Measurements from ENCODE around the gene CHML. TPM values are rescaled to one million over a fixed set of nuclear protein-coding genes. Genes with fewer than 3 reads are reported as not detected.

The CHML gene
- total RNA-seq, 6 experiments from 2014 or later, result 15.2 to 17.9 (median 16.5) TPM

- TF ChIP-seq, protein P1, sequence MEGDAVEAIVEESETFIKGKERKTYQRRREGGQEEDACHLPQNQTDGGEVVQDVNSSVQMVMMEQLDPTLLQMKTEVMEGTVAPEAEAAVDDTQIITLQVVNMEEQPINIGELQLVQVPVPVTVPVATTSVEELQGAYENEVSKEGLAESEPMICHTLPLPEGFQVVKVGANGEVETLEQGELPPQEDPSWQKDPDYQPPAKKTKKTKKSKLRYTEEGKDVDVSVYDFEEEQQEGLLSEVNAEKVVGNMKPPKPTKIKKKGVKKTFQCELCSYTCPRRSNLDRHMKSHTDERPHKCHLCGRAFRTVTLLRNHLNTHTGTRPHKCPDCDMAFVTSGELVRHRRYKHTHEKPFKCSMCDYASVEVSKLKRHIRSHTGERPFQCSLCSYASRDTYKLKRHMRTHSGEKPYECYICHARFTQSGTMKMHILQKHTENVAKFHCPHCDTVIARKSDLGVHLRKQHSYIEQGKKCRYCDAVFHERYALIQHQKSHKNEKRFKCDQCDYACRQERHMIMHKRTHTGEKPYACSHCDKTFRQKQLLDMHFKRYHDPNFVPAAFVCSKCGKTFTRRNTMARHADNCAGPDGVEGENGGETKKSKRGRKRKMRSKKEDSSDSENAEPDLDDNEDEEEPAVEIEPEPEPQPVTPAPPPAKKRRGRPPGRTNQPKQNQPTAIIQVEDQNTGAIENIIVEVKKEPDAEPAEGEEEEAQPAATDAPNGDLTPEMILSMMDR (IDR thresholded peaks at IDR 0.05), result no peak
- H3K36me3 Mint-ChIP-seq (ENCODE audit: low read depth), result no peaks in the 10 kb centered on the region; the same call in 1 of the 2 replicates
- peaks cover 42% of the 10 kb centered on the region for H3K4me1 Mint-ChIP-seq (ENCODE audit: low read depth)
Observed at GRCh38 chr1:241600496-241600901, 39.7 kb downstream of the CHML start.

DNA sequence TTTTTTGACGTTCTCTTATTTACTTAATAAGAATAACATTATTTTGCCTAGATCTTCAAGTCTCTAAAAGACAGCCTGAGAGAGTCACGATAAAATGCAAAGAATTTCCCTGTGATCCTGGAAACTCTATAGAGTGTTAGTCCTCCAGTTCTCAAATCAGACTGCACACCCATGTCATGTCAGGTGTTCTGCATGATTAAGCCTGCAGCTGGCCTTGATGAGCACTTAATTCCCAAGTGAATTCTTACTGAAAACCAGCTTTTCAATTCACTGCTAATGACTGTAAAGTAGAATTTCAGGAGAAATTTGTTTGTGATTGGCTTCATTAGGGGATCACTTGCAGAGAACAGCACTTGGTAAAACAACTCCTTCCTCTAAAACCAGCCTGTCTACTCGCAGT is 41.9 kb downstream of the CHML start:
- peaks cover 34% of the 10 kb centered on the region for H3K4me1 Mint-ChIP-seq (ENCODE audit: low read depth)
- TF ChIP-seq, protein P1 (IDR thresholded peaks at IDR 0.05), result no peak
- H3K36me3 Mint-ChIP-seq (ENCODE audit: low read depth), result peaks cover 4% of the 10 kb centered on the region; the same call in 1 of the 2 replicates
- H3K27ac Mint-ChIP-seq, result no peak overlapping the region
- H3K27me3 Mint-ChIP-seq (ENCODE audit: insufficient read depth), result peaks cover 2% of the 10 kb centered on the region; the same call in 1 of the 2 replicates
- DNase-seq, result no peak
- H3K9me3 Mint-ChIP-seq, result no peaks in the 10 kb centered on the region
- no peak overlapping the region for H3K4me3 Mint-ChIP-seq

More at GRCh38 chr1:241600496-241600901, 39.7 kb downstream of the CHML start:
- H3K27me3 Mint-ChIP-seq (ENCODE audit: insufficient read depth), result peaks cover 2% of the 10 kb centered on the region; the same call in 1 of the 2 replicates
- peak overlapping the region; percentile 12 for H3K27ac Mint-ChIP-seq
- no peaks in the 10 kb centered on the region for H3K9me3 Mint-ChIP-seq
- DNase-seq, result peak; percentile 50
- H3K4me3 Mint-ChIP-seq, result no peak overlapping the region

DNA sequence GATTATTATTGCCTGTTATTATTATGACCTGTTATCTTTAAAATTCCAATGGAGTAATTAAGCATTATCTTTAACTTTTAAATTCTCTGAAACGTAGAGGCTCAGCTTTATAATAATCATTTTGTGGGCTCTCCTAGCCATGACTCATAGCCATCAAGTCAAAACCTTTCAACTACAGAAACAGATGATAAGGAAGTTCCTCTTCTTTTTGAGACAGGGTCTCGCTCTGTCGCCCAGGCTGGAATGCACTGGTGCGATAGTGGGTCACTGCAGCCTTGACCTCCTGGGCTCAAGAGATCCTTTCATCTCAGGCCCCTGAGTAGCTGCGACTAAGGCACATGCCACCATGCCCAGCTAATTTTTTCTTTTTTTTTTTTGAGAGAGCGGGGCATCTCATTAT is 43.5 kb downstream of the CHML start:
- Mint-ChIP-seq H3K27ac (no peak overlapping the region), H3K4me3 (no peak overlapping the region), H3K27me3 (ENCODE audit: insufficient read depth) (no peaks in the 10 kb centered on the region), H3K36me3 (ENCODE audit: low read depth) (peaks cover 5% of the 10 kb centered on the region; the same call in 1 of the 2 replicates), H3K9me3 (no peaks in the 10 kb centered on the region), H3K4me1 (ENCODE audit: low read depth) (peaks cover 46% of the 10 kb centered on the region)
- no peak for DNase-seq
- TF ChIP-seq, protein P1 (IDR thresholded peaks at IDR 0.05), result no peak

DNA sequence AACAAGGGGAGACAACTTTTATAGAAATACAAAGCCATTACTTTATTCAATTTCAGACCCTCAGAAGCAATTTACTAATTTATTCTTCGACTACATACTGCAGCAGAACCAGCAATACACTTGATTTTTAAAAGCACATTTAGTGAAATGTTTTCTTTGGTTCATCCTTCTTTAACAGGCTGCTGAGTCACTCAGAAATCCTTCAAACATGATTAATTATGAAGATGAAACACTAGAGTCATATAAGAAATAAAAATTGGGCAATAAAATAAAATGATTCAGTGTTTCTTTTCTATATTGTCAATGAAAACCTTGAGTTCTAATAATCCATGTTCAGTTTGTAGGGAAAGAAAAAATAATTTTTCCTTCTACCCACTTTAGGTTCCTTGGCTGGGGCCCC is 47.0 kb downstream of the CHML start:
- peak; percentile 18 for DNase-seq
- H3K36me3 Mint-ChIP-seq (ENCODE audit: low read depth), result peaks cover 5% of the 10 kb centered on the region; the same call in 1 of the 2 replicates
- no peaks in the 10 kb centered on the region for H3K9me3 Mint-ChIP-seq
- peaks cover 44% of the 10 kb centered on the region for H3K4me1 Mint-ChIP-seq (ENCODE audit: low read depth)
- no peaks in the 10 kb centered on the region for H3K27me3 Mint-ChIP-seq (ENCODE audit: insufficient read depth)
- H3K27ac Mint-ChIP-seq, result no peak overlapping the region
- H3K4me3 Mint-ChIP-seq, result peak overlapping the region; percentile 41; the same call in 1 of the 2 replicates
- TF ChIP-seq, protein P1 (IDR thresholded peaks at IDR 0.05), result no peak

DNA sequence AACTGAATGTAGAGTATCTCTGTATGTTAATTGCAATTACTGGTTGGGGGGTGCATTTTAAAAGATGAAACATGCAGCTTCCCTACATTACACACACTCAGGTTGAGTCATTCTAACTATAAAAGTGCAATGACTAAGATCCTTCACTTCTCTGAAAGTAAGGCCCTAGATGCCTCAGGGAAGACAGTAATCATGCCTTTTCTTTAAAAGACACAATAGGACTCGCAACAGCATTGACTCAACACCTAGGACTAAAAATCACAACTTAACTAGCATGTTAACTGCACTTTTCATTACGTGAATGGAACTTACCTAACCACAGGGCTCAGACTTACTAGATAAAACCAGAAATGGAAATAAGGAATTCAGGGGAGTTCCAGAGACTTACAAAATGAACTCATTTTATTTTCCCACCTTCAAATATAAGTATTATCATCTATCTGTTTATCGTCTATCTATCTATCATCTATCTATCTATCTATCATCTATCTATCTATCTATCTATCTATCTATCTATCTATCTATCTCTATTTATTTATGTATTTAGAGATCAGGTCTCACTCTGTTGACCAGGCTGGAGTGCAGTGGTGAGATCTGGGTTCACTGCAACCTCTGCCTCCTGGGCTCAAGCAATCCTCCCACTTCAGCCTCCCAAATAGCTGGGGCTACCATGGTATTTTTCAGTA is 47.8 kb downstream of the CHML start:
- Mint-ChIP-seq H3K27ac (peak overlapping the region; percentile 68), H3K4me3 (peak overlapping the region; percentile 41), H3K9me3 (no peaks in the 10 kb centered on the region), H3K27me3 (ENCODE audit: insufficient read depth) (no peaks in the 10 kb centered on the region), H3K4me1 (ENCODE audit: low read depth) (peaks cover 44% of the 10 kb centered on the region), H3K36me3 (ENCODE audit: low read depth) (peaks cover 5% of the 10 kb centered on the region; the same call in 1 of the 2 replicates)
- DNase-seq, result peak; percentile 94
- TF ChIP-seq, protein P1 (IDR thresholded peaks at IDR 0.05), result no peak

Data from HFFc6 (cell line).